HG02943 (cell line): ENCODE results near the gene MCC.

Source experiments
- ATAC-seq: cut with Tn5 transposase; IDR thresholded peaks from one replicate; pipeline ENCODE4 v1.9.1; 2021; ENCODE audit warnings: mild to moderate bottlenecking, low read depth, moderate library complexity; ENCODE audit not compliant: unreplicated experiment

Gene MCC

DNA sequence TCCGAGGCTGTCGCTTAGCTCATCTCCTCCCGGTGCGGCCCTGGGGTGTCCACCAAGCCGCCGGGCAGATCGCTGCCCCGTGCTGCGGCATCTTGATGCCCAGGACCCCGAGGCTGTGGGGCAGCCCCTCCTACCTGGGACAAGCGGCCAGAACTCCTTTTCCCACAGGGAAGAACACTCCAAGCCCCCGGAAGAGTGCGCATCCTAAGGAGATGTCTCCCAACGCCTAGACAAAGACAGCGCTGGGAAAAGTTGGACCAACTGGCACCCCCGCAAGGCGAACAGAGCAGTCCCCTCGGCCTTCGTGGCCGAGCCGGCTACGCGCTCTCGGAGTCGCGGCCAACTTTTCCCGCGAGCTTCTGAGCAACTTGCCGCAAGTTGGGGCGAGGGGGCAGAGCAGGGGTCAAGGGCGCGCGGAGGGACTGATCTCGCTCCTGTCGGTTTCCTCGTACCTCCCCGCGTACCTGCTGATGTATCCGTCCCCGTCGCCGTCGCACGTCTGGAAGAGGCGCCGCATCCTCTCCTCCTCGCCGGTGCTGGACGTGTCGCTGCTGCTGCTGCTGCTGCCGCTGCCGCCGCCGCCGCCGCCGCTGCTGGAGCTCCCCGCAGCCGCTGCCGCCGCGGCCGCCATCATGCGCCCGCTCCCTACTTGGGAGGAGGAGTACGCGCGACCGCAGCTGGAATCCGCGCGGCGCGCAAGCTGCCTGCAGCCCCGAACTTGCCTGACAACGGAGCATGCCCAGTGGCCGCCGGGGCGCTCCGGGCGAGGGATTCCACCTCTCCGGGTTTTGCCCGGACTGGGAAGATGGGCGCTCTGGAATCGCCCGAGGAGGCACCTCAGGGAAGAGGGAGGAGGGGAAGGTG is at the start of gene MCC:
TSS of gene MCC (minus strand) at position 673 of the 864 bp plus-strand sequence.
- ATAC-seq: no peak

GRCh38 chr5:113531481-113532159 is 43.4 kb upstream of the MCC start:
- no peak for ATAC-seq

DNA sequence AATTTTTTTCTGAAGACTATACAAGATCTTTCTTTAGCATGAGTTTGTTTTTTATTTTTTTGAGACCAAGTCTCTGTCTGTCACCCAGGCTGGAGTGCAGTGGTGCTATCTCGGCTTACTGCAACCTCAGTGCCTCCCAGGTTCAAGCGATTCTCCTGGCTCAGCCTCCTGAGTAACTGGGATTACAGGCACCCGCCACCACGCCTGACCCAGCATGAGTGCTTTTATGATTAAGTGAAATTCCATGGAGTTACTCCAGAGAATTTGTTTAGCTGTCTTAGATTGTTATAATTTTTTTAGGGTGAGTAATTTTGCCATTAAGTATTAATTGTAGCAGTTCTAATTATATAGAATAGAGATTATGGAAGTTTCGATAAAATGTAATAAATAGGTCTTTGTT is 39.5 kb upstream of the MCC start:
- no peak for ATAC-seq

DNA sequence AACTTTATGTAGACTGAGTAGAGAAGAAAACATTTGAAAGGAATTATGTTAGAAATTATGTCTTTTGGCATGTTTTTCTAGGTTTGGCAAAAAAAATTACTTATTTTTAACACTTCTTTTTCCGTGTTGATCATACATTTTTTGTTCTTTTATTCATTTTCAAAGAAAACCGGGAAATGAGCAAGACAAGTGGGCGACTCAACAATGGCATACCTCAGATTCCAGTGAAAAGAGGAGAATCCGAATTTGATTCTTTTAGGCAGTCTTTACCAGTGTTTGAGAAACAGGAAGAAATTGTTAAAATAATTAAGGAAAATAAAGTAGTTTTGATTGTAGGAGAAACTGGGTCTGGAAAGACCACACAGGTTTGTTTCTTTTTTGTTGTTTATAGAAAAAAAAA is 38.2 kb upstream of the MCC start:
- ATAC-seq: no peak

GRCh38 chr5:113524927-113525326 is 36.7 kb upstream of the MCC start:
- ATAC-seq: peak; percentile 49

DNA sequence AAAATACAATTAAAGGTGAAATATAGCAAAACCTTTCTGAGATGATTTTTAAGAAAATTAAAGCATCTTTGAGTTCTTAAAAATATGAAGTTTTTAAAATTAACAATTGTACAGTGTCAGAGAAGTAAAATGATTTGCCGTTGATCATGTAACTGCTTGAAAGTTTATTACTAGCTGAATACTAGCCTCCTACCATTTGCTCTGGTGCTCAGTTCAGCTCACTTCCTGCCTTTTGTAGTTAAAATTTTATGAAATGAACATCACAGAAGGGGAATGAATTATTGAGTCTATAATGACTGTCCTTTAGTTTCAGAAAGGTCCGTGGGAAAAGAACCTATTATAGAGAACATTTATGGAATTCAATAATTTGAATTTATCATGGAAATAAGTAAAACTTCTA is 34.9 kb upstream of the MCC start:
- no peak for ATAC-seq

GRCh38 chr5:113520899-113521298 is 32.6 kb upstream of the MCC start:
- ATAC-seq: no peak

GRCh38 chr5:113520429-113520828 is 32.2 kb upstream of the MCC start:
- ATAC-seq: no peak

DNA sequence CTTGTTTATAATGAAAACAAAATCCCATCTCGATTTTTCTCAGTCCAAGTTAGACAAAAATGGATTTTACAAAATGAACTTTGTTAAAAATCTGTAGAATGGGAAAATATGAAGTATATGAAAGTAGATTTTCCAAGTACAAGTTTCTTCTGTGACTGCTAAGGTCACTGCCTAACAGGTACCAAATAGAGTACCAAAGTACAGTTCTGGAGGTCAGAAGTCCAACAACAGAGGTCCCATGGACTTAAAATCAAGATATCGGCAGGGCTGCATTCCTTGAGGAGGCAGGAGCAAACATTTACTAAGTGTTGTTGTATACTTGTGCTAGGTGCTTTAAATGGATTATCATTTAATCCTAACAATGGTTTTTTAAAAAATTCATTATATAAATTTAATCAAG is 31.2 kb upstream of the MCC start:
- ATAC-seq: no peak

GRCh38 chr5:113518884-113519283 is 30.6 kb upstream of the MCC start:
- no peak for ATAC-seq

DNA sequence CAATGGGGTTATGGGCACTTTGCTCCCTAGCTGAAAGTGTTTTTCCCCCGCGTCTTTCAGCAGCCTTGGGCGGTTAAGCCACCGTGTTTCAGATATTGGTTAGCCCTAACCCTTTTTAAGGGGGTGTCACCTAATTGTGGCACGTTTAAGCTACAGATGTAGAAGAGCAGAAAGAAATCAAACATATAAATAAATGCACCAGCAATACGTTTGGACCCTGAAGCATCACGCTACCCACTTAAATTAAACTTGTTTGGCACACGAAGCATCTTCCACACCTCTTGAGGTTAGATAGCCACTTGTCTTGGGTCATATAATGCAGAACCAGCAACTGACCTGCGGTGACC is 26.0 kb upstream of the MCC start:
- ATAC-seq: no peak

GRCh38 chr5:113513384-113514288 is 25.4 kb upstream of the MCC start, which contains the start of gene YTHDC2:
Gene YTHDC2, plus strand, starts transcription at chr5:113513694. Its CDS starts 202 bp downstream, at chr5:113513896.
- ATAC-seq: peak; percentile 98

GRCh38 chr5:113512341-113512740 is 24.1 kb upstream of the MCC start:
- ATAC-seq: no peak

DNA sequence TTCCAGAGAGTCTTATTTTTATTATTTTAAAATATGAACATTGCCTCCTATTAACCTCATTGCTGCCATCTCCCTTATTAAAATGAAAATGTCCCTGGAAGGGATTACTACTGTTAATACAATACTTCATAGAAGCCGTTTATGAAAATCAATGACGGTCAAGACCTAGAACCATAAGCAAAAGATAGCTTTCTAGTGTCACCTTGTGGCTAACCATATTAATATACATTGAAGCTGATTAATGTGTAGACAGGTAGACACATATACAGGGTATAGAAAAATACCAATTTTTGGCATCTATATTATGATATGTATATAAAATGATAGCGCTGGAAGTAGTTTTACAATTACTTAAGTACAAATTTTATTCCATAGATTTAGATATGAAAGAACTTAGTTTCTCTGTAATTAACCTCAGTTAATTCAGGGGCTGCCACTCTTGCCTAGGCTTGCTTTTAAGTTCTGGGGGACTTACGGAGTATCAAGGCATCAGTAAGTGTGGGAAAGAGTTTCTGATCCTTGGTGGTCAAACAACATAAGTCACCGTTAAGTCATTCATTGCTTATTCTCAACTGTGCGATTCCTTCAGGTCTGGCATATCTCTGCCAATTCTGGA is 22.7 kb upstream of the MCC start:
- no peak for ATAC-seq

DNA sequence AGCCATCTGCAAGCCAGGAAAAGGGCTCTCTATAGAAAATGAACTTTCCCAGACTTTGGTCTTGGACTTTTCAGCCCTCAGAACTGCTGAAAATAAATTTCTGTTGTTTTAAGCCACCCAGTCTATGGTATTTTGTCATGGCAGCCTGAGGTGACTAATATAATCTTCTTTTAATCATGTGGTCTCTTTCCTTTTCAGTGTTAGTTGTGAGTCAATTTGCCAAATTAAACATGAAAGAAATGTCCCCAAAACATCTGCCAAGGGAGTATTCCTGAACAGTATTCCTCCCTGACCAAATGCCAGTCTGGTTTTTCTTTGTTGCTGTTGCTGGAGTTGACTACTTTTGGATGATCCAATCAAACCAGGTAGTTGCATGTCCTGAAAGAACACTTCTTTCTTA is 20.5 kb upstream of the MCC start:
- ATAC-seq: no peak

DNA sequence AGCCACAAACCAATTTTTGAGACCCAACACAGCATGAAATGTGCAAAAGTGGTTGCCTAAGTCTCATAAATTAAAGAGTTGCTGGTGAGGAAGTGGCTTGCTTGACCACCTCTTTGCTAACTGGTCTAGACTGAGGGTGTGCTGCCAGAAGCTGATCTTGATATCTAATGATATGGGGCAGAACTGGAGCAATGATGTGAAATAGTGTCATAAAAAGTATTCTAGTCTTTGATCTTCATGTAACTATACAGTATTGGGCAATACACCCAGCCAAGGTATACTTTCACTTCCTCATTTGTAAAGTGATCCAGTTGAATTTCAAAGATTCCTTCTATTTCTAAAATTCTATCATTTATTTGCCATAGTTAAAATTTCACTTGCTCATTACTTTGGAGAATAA is 19.3 kb upstream of the MCC start:
- no peak for ATAC-seq

DNA sequence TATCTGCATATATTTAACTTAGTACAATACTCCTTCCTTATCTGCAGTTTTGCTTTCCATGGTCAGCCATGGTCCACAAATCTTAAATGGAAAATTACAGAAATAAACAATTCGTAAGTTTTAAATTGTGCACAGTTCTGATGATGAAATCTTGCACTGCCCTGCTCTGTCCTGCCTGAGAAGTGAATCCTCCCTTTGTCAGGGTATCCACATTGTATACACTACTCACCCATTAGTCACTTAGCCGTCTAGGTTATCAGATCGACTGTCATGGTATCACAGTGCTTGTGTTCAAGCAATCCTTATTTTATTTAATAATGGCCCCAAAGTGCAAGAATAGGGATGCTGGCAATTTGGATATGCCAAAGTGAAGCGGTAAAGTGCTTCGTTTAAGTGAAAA is 16.9 kb upstream of the MCC start:
- no peak for ATAC-seq

GRCh38 chr5:113503146-113503545 is 14.9 kb upstream of the MCC start:
- ATAC-seq: no peak

- no peak for ATAC-seq
These were observed 13.8 kb upstream of the MCC start for GRCh38 chr5:113502073-113502472.

GRCh38 chr5:113495422-113495841 is 7.2 kb upstream of the MCC start:
- ATAC-seq: no peak

- ATAC-seq: no peak
These were observed 5.2 kb upstream of the MCC start for GRCh38 chr5:113493446-113493845.
